HG03064 (cell line): ENCODE results near the gene CEP57.
"Not testable (repeated sequence)": the region's sequence is repeated elsewhere in the genome, so short reads cannot be mapped to it uniquely, and the experiment has no call there.

ENCODE experiments used
- ATAC-seq: cut with Tn5 transposase; IDR thresholded peaks from one replicate; pipeline ENCODE4 v1.9.1; 2021; ENCODE audit warnings: low read depth; ENCODE audit not compliant: unreplicated experiment

The CEP57 gene

GRCh38 chr11:95853138-95853537, 62.8 kb downstream of the CEP57 start:
- ATAC-seq = no peak

GRCh38 chr11:95853862-95854261, 63.6 kb downstream of the CEP57 start:
- ATAC-seq = no peak

- not testable (repeated sequence) for ATAC-seq
These were observed 64.1 kb downstream of the CEP57 start for GRCh38 chr11:95854362-95854761.

- not testable (repeated sequence) for ATAC-seq
These were observed 69.7 kb downstream of the CEP57 start for GRCh38 chr11:95860024-95860423.

- no peak for ATAC-seq
These were observed 73.3 kb downstream of the CEP57 start for GRCh38 chr11:95863486-95864140.

GRCh38 chr11:95867105-95867504, 76.8 kb downstream of the CEP57 start:
- ATAC-seq = no peak

GRCh38 chr11:95870877-95871276, 80.6 kb downstream of the CEP57 start:
- ATAC-seq = not testable (repeated sequence)

- ATAC-seq = no peak
These were observed 87.0 kb downstream of the CEP57 start for GRCh38 chr11:95877291-95877690.
